Mononuclear cell (primary cell): Measurements from ENCODE around the gene CD300A. TPM values are rescaled to one million over a fixed set of nuclear protein-coding genes. Genes with fewer than 3 reads are reported as not detected.

Experiments used
- H3K27me3 ChIP-seq: 2 replicates; pipeline ENCODE4 v1.6.0; 2011; ENCODE audit warnings: low read length, control low read depth; ENCODE audit not compliant: insufficient read depth
- H3K4me1 ChIP-seq: 2 replicates; pipeline ENCODE4 v1.5.1; 2011; ENCODE audit warnings: mild to moderate bottlenecking, low read length, control low read depth; ENCODE audit not compliant: insufficient read depth
- H3K4me3 ChIP-seq: 2 replicates; pipeline ENCODE4 v1.5.1; 2011; ENCODE audit warnings: mild to moderate bottlenecking, low read length, moderate library complexity
- H3K9me3 ChIP-seq: 2 replicates; pipeline ENCODE4 v1.5.1; 2011; ENCODE audit warnings: low read depth, mild to moderate bottlenecking, control low read depth, low read length
- total RNA-seq: library from RNA; depleted of rRNA; stranded (reverse); fragments of >200 nt; gene quantifications from one replicate; pipeline ENCODE4 v1.2.3, GENCODE V29; 2012

Gene CD300A
- total RNA-seq, 1 donor, result 20.8 TPM

DNA sequence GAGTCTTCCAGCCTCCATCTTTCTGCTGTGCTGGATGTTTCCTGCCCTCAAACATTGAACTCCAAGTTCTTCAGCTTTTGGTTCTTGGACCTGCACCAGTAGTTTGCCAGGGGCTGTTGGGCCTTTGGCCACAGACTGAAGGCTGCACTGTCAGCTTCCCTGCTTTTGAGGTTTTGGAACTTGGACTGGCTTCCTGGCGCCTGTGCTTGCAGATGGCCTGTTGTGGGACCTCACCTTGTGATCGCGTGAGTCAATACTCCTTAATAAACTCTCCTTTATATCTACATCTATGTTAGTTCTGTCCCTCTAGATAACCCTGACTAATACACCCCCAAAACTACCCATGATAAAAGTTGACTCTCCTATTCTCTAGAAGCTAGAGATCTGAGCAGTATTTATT lies 7.6 kb upstream of the CD300A start:
- Histone ChIP-seq H3K27me3 (no peaks in the 10 kb centered on the region), H3K9me3 (no peaks in the 10 kb centered on the region), H3K4me1 (peaks cover 43% of the 10 kb centered on the region), H3K4me3 (no peak overlapping the region)

DNA sequence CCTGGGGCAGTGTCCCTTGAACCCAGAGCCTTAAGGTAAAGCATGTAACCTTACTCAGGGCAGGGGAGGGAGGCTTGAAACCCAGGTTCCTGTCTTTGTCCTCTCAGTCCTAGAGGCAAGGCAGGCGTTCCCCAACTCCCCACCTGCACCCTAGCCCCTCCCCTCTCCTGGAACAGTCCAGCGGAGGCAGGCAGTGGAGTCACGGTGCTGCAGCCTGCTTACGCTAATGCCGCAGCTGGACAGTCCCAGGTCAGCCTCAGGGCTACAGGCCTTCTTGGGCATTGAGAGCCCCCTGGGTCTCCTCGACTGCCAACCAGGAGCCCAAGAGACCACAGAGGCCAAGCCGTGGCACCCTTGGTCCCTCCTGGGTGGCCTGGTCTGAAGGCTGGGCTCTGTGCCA lies 6.8 kb upstream of the CD300A start:
- Histone ChIP-seq H3K4me3 (no peak overlapping the region), H3K9me3 (no peaks in the 10 kb centered on the region), H3K27me3 (no peaks in the 10 kb centered on the region), H3K4me1 (peaks cover 46% of the 10 kb centered on the region)

DNA sequence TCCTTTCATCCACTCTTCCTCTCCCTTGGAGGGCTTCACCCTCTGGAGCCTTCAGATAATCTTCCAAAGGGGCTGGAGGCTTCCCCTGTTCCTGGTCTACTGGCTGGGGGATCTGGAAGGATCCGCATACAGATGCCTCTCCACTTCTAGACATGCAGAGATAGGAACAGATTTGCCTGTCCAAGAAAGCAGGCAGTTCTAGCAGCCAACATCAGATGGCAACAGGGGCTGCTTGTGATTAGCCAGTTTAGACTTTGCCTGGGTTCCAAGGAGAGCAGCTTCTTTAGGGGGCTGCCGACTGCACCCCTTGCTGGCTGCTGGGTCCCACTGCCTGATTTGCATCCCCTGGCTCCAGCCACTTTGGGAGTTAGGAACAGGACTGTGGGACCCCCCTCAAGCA lies 6.2 kb upstream of the CD300A start:
- Histone ChIP-seq H3K27me3 (no peaks in the 10 kb centered on the region), H3K4me1 (peaks cover 50% of the 10 kb centered on the region), H3K4me3 (no peak overlapping the region), H3K9me3 (no peaks in the 10 kb centered on the region)

DNA sequence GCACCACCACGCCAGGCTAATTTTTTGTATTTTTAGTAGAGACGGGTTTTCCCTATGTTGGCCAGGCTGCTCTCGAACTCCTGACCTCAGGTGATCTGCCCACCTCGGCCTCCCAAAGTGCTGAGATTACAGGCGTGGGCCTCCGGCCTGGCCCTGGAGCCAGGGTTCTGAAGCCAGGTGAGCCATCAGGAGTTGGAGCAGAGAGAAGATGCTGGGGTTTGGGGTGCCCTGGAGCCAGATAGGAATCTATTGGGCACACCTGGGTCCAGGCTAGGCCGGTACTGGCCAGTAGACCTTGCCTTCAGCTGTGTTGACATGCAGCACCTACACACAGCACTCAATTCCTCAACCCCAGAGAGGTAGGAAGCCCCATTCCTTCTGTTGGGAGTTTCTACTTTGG lies 5.4 kb upstream of the CD300A start:
- Histone ChIP-seq H3K4me1 (peaks cover 57% of the 10 kb centered on the region), H3K9me3 (no peaks in the 10 kb centered on the region), H3K27me3 (no peaks in the 10 kb centered on the region), H3K4me3 (no peak overlapping the region)

DNA sequence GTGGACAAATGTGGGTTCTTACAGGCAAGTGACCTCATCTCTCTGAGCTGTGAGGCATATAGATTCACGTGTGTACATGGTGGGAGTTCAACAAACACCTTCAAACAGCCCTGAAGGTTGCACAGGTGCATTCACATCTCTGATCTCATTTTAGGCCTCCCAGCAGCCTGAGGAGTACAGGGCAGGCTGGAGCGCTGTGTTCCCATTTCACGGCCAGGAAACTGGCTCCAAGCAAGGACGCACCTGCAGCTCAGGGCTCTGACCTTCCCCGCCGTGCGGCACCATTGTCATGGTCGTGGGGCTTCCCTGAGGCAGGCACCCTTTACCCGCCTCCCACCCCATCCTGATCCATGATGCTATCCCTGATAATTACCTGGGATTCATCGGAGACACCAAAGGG lies 4.8 kb upstream of the CD300A start:
- peaks cover 63% of the 10 kb centered on the region for H3K4me1 ChIP-seq
- H3K27me3 ChIP-seq, result no peaks in the 10 kb centered on the region
- H3K9me3 ChIP-seq, result no peaks in the 10 kb centered on the region
- no peak overlapping the region for H3K4me3 ChIP-seq

DNA sequence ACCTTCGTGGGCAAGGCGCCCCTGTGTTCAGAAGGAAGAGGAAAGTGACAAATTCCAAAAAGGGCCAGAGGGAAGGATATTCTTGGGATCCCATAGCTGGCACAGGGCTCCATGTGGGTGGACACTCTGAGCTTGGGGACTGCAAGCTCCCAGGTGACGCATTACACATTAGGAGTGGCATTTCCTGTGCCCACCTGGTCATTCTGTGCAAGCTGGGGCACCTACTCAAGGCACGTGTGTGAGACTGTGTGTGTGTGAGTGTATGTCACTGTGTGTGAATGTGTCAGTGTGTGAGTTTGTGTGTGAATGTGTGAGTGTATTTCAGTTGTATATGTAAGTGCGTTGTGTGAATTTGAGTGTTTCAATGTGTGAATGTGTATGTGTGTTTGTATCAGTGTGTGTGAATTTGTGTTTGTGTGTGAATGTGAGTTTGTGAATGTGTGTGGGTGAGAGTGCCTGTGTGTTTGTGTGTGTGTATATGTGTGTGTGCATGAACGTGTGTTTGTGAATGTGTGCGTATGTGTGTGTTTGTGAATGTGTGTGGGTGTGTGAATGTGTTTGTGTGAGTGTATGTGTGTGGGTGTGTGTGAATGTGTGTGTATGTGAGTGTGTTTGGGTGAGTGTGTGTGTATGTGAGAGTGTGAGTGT lies 1.6 kb upstream of the CD300A start:
- Histone ChIP-seq H3K4me3 (no peak overlapping the region), H3K27me3 (no peaks in the 10 kb centered on the region)

DNA sequence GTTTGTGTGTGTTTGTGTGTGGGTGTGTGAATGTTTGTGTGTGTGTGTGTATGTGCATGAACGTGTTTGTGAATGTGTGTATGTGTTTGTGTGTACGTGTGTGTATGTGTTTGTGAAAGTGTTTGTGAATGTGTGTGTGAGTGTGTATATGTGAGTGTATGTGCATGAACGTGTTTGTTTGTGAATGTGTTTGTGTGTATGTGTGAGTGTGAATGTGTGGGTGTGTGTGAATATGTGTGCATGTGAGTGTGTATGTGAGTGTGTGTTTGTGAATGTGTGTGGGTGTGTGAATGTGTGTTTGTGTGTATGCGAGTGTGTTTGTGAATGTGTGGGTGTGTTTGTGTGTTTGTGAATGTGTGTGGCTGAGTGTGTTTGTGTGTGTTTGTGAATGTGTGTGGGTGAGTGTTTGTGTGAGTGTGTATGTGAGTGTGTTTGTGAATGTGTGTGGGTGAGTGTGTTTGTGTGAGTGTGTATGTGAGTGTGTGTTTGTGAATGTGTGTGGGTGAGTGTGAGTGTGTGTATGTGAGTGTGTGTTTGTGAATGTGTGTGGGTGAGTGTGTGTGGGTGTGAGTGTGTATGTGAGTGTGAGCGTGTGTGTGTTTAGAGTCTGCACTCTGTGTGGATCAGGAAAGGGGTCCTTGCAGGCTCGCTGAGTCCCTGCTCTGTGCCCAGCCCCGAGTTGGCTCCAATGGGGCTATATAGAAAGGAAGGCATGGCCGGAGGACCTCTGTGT lies 890 bp upstream of the CD300A start:
- peaks cover 91% of the 10 kb centered on the region for H3K4me1 ChIP-seq
- no peaks in the 10 kb centered on the region for H3K27me3 ChIP-seq
- H3K9me3 ChIP-seq, result no peaks in the 10 kb centered on the region
- H3K4me3 ChIP-seq, result peak overlapping the region; percentile 74

More for the DNA sequence above, 1.6 kb upstream of the CD300A start:
- no peaks in the 10 kb centered on the region for H3K9me3 ChIP-seq
- H3K4me1 ChIP-seq, result peaks cover 85% of the 10 kb centered on the region

DNA sequence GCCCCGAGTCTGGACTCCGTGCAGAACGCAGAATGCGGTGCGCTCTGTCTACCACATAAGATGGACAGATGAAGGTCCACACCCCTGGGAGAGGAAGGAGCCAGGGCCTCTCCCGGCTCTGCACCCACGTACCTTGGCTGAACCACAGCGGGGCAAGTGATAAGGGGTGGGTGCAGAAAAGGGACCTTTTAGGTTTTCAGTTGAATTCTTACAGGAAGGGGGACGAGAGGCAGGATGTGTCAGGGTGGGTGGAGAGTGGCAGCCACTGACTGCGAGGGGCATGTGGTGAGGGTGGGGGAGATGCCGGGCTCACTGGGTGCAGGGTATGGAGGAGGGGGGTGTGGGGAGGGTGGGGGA lies 372 bp downstream of the CD300A start:
- H3K9me3 ChIP-seq, result no peaks in the 10 kb centered on the region
- H3K27me3 ChIP-seq, result no peaks in the 10 kb centered on the region
- H3K4me1 ChIP-seq, result peaks cover 82% of the 10 kb centered on the region
- H3K4me3 ChIP-seq, result peak overlapping the region; percentile 74

DNA sequence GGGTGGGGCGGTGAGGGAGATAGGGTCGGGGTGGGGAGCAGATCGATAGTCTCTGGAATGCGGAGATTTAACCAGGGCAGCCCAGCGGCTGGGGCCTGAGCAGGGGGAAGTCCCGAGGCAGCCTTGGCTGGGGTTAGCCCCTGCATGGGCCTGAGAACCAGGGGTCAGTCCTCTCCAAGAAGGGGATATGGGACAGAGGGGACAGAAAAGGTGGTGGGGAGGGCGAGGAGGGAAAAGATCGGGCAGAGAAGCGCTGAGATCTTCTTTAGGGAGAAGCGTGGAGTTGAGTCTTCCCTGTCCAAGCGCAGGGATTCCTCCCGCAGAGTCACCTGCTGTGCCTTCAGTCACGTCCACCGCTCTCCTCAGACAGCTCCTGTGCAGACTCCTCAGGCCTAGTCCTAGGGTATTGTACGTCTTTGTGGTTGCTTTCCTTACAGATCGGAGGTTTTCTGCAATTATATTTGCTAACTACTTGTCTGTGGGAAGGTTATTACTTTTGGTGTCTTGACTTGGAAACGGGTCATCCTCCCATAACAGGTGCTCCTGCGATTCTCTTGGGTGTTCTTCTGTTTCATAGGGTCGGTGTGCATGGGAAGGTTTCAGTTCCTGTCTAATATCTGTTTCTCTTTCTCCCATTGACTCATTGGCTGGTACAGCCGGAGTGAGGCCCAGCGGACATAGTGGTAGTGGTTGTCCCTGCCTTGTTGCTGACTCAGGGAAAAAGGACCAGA lies 952 bp downstream of the CD300A start:
- Histone ChIP-seq H3K9me3 (no peaks in the 10 kb centered on the region), H3K27me3 (no peaks in the 10 kb centered on the region), H3K4me1 (peaks cover 76% of the 10 kb centered on the region), H3K4me3 (peak overlapping the region; percentile 74)

DNA sequence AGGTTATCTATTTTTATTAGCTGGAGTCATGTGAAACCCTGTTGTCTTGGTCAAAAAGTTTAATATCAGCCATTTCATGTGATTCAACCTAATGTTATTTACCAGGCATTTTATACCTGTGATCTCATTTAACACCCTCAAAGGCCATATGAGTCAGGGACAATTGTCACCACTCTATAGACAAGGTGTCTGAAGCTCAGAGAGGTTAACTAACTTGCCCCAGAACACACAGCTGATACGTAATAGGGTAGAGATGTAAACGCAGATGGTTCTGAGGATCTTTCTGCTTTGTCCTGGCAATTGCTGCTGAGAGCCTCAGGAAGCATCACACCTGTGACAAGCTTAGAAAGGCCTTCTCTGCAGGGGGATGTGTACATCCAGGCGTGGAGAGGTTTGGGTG lies 4.9 kb downstream of the CD300A start:
- Histone ChIP-seq H3K27me3 (no peaks in the 10 kb centered on the region), H3K4me1 (peaks cover 64% of the 10 kb centered on the region), H3K4me3 (no peak overlapping the region), H3K9me3 (no peaks in the 10 kb centered on the region)

DNA sequence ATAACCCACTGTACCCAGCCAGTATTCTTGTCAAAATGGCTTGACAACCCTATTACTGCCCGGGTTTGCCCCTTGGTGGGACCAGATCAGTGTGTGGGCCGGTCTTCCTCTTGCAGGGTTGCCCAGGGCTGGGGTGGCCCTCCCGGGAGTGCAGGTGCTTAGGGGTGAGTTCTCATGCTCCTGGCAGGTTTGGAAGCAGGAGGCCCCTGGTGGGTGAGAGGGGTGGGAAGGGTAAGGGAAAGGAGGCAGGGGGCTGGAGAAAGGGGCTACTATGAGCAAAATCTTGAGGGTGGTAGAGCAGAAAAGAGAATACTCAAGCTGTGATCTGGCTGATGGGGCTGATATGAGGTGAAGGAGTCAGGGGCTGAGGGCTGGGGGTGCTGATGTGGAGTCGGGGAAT lies 6.5 kb downstream of the CD300A start:
- no peak overlapping the region for H3K4me3 ChIP-seq
- no peaks in the 10 kb centered on the region for H3K27me3 ChIP-seq
- peaks cover 67% of the 10 kb centered on the region for H3K4me1 ChIP-seq
- H3K9me3 ChIP-seq, result no peaks in the 10 kb centered on the region

DNA sequence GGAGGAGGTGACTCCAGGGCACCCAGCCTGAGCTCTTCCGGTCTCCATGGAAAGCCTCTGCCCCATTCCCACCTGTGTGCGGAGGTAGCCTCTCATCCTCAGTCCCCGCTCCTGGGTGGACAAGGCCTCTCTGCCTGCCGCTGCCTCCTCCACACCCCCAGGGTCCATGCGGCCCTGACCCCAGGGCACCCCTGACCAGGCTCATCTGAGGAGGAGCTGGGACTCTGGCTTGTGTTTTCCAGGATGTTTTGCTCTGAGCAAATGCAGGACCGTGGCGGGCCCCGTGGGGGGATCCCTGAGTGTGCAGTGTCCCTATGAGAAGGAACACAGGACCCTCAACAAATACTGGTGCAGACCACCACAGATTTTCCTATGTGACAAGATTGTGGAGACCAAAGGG lies 6.9 kb downstream of the CD300A start:
- Histone ChIP-seq H3K4me3 (no peak overlapping the region), H3K9me3 (no peaks in the 10 kb centered on the region), H3K27me3 (no peaks in the 10 kb centered on the region), H3K4me1 (peaks cover 68% of the 10 kb centered on the region)

DNA sequence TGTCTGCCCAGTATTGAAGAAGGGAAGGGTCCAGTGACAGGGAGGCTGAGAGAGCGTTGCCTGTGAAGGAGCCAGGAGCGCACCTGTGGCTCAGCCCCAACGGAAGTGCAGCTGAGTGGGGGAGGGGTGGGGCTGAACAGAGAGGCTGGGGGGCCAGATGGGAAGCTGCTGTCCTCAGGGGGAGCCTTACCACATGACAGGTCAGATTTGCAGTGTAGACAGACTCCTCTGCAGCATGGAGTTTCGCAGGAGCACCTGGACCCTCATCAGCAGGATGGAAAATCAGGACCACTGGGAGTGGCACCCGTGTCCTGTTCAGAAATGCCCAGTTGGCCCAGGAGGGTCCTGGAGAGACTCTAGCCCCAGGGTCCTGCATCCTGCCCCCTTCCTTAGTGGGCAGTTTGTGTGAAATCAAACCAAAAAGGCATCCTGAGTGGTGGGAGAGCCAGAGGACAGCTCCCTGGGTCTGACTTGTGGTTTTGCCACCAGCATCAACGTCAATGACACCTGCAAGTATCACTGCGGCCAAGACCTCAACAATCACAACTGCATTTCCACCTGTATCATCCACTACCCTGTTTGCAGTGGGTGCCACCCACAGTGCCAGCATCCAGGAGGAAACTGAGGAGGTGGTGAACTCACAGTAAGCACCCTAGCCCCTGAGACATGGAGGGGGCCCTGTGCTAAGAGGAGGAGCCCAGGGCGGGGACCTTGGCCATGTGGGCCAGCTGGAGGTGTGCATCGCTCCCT lies 7.8 kb downstream of the CD300A start:
- no peaks in the 10 kb centered on the region for H3K9me3 ChIP-seq
- H3K4me3 ChIP-seq, result no peak overlapping the region
- H3K27me3 ChIP-seq, result no peaks in the 10 kb centered on the region
- peaks cover 68% of the 10 kb centered on the region for H3K4me1 ChIP-seq

DNA sequence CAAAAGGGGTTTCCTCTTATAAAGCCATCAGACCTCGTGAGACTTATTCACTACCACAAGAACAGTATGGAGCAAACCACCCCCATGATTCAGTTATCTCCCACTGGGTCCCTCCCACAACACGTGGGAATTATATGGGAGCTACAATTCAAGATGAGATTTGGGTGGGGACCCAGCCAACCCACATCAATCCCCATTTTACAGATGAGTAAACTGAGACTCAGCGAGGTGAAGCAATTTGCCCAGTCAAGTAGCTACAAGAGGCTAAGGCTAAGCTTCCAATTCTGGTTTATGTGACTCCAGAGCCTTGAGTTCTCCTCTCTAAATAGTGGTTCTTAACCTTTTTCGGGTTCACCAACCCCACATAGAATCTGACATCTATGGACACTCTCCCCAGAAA lies 8.8 kb downstream of the CD300A start:
- no peak overlapping the region for H3K4me3 ChIP-seq
- H3K9me3 ChIP-seq, result no peaks in the 10 kb centered on the region
- peaks cover 68% of the 10 kb centered on the region for H3K4me1 ChIP-seq
- no peaks in the 10 kb centered on the region for H3K27me3 ChIP-seq

DNA sequence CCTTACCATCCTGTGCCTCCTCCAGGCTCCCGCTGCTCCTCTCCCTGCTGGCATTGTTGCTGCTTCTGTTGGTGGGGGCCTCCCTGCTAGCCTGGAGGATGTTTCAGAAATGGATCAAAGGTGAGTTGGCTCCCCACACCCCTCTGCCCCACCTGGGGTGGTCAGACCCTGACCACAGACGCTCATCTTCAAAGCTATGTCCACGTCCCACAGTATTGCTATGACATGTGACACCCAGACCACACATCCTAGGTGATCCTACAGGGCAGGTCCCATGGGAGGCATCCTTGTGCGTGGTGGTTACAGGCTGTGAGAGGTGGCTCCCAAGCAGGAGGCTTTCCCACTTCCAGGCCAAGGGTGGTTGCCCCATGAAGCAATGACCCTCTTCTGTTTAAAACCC lies 11.0 kb downstream of the CD300A start:
- Histone ChIP-seq H3K4me3 (no peak overlapping the region), H3K27me3 (no peaks in the 10 kb centered on the region), H3K9me3 (no peaks in the 10 kb centered on the region), H3K4me1 (peaks cover 66% of the 10 kb centered on the region)
